HCT116 (cell line): Measurements from ENCODE around the gene SNF8.

Experiments
- CTCF ChIP-seq, 3 experiments: fragments of 200-600 bp in 1 of 3; sonication (generic) in 1 of 3; IDR thresholded peaks in 2 of 3; conservative IDR thresholded peaks in 1 of 3; 2 replicates each; pipeline ENCODE4 v1.5.1; 2012 to 2017; ENCODE audit warnings: low read depth in 2 of 3, low read length in 2 of 3, antibody characterized with exemption in 1 of 3, borderline replicate concordance in 1 of 3, control low read depth in 1 of 3, mild to moderate bottlenecking in 1 of 3, mixed read lengths in 1 of 3, mixed run types in 1 of 3, moderate library complexity in 1 of 3; ENCODE audit not compliant: insufficient read depth in 1 of 3
- EZH2 ChIP-seq: fragments of 200-600 bp; sonication (generic); IDR thresholded peaks from 2 replicates; pipeline ENCODE4 v1.6.1; 2017; ENCODE audit warnings: antibody characterized with exemption, mixed run types
- POLR2AphosphoS5 ChIP-seq: IDR thresholded peaks from 2 replicates; pipeline ENCODE4 v1.6.1; 2011; ENCODE audit warnings: mild to moderate bottlenecking, low read depth, low read length, moderate library complexity
- REST ChIP-seq: IDR thresholded peaks from 2 replicates; pipeline ENCODE4 v1.6.1; 2012; ENCODE audit warnings: low read depth
- ZFX ChIP-seq: fragments of 450-650 bp; IDR thresholded peaks from 2 replicates; pipeline ENCODE4 v1.6.1; 2017
- ZNF274 ChIP-seq: fragments of 200-500 bp; sonication (Bioruptor generic); IDR thresholded peaks from 2 replicates; pipeline ENCODE4 v1.6.1; 2014; ENCODE audit warnings: mild to moderate bottlenecking, low read depth, low read length, inconsistent platforms

GRCh38 chr17:48907713-48908046, 37.0 kb downstream of the SNF8 start:
- TF ChIP-seq POLR2AphosphoS5, result no peak
- no peak for TF ChIP-seq CTCF (IDR thresholded peaks at IDR 0.05 in 2 of 3, conservative IDR thresholded peaks at IDR 0.05 in 1 of 3; ENCODE audit: borderline replicate concordance in 1 of 3, insufficient read depth in 1 of 3, low read depth in 2 of 3, low read length in 2 of 3)
- TF ChIP-seq ZNF274, result no peak
- no peak for TF ChIP-seq EZH2
- no peak for TF ChIP-seq REST
- TF ChIP-seq ZFX, result no peak
